Hematopoietic multipotent progenitor cell treated with erythropoietin and hydrocortisone succinate and interleukin-3 and kit ligand, for 8 days (in vitro differentiated cells): ENCODE data around the gene GSTT4.
"Not testable (repeated sequence)": the region's sequence is repeated elsewhere in the genome, so short reads cannot be mapped to it uniquely, and the experiment has no call there.

Experiments
- DNase-seq: peaks from one replicate; pipeline ENCODE4 v3.0.0-alpha.2; 2015

Gene GSTT4

DNA sequence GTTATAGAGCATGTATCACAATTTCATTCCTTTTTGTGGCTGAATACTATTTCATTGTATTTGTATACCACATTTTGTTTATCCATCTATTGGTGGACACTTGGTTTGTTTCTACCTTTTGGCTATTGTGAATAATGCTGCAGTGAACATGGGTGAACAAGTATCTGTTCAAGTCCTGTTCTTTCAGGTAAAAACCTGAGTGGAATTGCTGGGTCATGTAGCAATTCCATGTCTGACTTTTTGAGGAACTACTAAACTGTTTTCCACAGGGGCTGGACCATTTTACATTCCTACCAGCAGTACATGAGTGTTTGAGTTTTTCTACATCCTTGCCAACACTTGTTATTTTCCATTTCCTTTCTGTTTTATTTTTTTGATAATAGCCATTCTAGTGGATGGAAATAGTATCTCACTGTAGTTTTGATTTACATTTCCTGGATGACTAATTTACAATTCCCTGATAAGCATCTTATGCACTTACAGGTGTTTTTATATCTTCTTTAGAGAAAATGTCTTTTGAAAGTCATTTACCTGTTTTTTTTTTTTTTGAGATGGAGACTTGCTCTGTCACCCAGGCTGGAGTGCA, 18.0 kb upstream of the GSTT4 start:
- no peak for DNase-seq

DNA sequence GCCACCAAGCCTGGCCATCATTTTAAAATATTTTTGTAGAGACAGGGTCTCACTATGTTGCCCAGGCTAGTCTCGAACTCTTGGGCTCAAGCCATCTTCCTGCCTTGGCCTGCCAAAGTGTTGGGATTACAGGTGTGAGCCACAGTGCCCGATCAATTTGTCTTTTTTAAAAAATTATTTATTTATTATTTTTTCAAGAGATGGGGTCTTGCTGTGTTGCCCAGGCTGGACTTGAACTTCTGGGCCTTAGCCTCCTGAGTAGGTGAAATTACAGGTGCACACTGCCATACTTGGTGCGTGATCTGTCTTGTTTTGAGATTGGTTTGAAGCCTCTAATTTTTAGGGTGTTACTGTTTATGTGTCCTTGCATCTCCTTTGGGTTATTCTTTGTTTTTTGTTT, 16.1 kb upstream of the GSTT4 start:
- no peak for DNase-seq

DNA sequence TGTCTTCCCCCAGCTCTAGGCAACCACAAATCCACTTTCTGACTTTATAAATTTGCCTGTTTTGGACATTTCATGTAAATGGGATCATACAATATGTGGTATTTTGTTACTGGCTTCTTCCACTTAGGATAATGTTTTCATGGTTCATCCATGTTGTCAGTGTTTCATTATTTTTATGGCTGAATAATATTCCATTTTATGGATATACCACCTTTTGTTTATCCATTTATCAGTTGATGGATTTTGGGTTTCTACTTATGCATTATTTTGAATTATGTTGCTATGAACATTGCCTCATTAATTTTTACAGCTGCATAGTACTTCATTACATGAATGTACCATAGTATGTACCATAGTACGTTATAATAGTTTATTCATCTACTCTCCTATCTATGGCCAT, 10.9 kb upstream of the GSTT4 start:
- DNase-seq, result no peak

DNA sequence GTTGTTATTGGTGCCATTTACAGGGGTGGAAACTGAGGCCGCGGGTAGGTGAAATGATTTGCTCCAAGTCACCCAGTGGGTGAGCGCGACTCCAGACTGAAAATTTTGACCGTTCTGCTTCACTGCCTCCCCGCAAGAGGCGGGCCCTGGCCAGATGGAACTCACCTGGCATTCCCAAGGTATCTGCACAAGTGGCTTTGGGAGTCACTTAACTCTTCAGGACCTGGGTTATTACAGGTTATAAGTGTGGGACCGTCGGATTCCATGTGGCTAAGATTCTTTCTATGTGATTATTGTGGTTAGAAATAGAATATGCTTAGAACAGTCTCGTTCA, 6.4 kb upstream of the GSTT4 start:
- no peak for DNase-seq

DNA sequence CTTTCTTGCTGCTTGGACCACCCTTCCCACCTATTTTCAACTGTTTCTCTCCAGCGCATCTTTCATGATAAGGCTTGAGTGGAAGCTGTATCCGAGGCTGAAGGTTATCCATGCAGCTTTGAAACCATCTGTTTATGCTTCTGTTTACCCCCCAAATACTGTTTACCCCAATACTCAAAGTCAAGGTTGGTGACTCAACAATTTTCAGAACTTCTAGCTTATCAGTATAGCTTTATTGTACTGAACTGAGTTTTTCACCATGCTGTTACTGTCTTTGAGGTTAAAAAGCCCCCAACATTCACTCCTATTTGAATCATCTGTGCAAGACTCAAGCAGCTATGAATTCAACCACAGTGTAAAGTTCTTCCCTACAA, 4.8 kb upstream of the GSTT4 start:
- peak; percentile 36 for DNase-seq

DNA sequence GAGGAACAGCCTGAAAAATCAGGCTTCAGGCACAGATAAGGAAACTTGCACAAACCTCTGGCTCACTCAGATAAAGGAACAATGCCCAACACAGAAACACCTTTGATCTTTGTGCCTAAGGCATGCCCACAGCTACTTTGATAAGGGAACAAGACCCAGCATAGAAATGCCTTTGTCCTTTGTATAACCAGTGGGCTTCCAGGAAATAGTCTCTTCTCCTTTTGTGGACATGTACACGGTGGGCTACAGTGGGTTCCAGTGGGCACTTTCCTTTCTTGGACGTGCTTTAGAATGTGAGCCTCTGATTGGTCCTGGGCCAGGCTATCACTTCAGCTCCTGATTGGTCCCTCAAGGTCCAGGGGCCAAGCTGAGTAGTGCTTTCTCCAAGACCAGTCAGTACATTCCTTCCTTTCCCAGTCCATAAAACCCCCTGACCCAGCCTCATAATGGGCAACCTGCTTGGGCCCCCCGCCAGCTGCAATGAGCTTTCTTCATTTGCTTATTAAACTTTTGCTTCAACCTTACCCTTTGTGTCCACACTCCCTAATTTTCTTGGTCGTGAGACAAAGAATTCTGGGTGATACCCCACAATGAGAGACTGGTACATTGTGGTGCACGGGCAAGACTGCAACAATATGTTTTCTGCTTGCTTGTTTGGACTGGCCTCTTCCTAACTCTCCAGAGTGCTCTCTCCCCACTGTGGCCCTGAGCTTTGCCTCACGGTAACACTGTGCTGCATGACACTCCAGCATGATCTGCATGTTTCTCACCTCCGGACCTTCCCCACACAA, 4.2 kb upstream of the GSTT4 start:
- peak; percentile 91 for DNase-seq

DNA sequence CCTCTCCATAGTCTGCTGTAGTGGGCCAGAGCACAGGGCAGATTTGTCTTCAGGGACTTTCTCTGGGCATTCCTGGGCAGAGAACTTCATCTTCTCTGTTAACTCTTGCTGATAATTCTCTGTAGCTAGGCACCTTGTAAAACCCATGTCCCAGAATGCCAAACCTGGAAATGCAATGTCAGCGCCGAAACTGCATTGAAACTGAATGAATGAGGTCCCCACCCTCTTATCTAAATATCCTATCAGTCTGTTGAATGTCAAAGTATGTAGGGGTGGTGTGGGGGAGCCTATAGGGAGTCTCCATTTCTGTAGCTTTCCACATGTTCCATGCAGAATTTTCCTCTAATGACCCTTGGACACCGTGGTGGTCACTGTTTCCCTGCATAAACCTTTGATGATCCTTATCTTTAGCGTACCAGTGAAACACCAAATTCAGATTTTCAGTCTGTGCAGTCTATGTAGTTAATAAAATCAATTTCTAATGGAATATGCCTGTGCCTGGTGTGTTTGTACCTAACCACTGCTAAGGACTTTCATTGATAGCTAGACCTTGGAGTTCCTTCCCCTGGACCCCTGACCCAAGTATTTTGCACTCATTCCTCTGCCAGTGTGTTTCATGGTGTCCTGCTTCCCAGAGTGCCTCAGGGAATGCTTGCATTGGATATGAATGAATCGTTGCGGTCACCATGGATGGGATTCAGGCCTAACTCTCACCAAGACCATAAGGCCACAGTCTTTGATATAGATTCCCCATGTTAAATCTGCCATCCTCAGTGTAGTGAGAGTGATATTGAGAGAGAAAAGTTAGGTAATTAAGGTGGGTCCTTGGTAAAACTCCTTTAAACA, 3.4 kb upstream of the GSTT4 start:
- DNase-seq, result no peak

DNA sequence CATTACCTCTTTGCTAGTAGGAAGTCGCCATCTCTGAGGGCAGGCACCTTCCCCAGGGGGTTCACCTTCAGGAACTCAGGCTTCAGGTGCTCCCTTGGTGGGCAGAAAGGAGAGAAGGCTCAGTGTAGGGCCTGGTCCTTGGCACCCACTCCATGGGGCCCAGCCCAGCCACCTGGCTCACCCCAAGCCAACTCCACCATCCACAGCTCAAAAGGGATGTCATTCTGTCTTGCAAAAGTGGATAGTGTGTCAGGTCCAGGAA, 2.7 kb upstream of the GSTT4 start:
- no peak for DNase-seq

DNA sequence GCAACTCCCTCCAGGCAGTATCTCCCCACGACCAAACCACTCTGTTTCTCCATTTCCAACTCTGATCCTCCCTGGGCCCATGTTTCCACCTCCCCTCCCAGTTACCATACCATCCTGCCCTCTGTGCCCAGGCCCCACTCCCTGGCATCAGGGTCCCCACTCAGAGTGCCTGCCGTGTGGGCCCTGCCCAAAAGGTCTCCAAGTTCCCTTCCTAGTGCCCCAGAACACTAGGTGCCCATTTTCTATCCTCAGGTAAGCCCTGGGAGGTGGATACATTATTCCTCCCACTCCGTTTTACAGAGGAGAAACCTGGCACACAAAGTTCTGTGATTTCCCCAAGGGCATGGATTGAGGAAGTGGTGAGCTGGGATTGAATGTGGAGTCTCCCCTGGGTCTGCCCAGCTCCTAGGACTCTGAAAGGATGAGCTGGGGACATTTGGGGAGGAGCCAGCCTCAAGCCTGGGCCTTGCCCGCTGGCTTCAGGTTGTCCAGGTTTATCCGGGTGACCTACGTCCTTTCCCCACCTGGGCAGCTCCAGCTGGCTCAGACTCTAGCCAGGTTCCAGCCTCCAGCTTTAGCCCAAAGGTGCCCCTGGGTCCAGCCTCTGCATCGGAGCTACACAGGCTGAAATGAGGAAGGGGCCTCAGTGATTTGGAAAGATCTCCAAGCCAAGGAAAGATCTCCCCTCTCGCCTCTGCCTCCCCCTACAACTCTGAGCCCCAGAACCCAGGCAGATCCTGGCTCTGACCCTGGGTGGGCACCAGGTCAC, 2.2 kb upstream of the GSTT4 start:
- DNase-seq, result no peak

DNA sequence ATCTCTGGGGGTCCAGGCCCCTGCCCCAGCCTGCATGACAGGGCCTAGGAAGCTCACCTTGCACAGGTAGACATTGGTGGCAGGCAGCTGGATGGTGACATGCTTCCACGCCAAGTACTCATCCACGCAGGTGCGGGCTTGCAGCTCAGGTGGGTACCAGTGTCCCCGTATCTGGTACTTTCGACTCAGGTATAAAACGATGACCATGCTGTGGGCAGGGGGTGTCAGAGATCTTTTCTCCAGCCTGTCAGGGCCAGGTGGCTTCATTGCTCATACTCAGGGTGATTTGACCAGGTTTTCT, 1.6 kb upstream of the GSTT4 start:
- no peak for DNase-seq

DNA sequence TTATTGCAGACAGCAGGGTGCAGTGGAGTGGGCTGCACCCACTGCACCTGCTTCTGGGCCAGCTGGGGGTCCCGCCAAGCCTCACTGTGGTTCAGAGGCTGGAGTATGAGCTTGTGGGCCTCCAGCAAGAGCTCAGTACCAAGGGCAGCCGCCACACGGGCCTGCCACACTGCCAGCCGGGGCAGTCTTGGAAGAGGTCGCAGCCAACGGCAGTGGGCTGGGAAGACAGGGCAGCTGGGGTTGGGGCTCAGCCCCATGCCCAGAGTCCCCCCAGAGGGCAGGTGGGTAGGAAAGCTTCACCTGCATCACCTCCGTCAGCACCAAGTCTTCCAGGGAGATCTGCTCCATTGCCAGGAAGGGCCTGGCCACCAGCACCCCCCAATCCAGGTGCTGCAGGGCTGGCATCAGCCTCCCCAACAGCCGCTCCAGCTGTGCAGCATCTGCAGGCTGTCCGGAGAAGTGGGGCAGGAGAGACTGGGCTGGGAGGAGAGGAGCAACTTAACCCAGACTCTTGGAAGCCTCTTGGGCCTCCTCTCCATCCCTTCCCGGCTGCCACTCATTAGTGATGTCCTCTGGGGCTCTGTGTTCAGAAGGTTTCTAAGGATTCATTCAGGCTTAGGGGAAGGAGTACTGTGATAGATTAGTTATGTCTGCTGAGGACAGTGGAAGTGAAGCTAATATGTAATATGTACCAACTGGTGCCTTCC, 1.1 kb upstream of the GSTT4 start:
- DNase-seq, result no peak

DNA sequence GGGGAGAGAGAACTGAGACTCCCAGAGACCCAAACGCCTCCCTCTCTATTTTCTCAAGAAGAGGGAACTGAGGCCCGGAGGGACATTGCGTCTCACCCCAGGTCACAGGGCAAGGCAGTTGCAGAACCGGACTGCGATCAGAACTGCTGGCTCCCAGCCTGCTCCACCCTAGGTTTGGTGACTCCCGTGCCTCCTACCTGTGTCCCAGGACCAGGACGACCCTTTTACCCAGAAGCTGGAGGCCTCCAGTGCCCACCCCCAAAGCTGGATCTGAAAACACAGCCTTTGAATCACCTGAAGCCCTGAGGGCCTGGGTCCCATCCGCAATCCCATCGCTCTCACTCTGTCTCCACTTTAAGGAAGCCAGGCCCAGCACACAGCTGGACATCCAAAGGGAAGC, 1.4 kb downstream of the GSTT4 start:
- no peak for DNase-seq

DNA sequence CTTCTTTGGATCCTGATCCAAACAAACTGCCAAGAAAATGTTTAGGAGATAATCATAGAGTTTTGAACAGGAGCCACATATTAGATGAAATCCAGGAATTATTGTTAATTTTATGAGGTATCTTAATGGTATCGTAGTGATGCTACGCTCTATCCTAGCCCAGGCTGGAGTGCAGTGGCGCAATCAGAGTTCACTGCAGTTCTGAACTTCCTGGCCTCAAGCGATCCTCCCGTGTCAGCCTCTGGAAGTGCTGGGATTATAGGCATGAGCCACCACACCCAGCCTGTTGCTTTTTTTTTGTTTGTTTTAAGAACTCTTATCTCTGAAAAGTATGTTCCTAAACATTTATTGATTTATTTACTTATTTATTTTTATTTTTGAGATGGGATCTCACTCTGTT, 2.4 kb downstream of the GSTT4 start:
- DNase-seq, result no peak

DNA sequence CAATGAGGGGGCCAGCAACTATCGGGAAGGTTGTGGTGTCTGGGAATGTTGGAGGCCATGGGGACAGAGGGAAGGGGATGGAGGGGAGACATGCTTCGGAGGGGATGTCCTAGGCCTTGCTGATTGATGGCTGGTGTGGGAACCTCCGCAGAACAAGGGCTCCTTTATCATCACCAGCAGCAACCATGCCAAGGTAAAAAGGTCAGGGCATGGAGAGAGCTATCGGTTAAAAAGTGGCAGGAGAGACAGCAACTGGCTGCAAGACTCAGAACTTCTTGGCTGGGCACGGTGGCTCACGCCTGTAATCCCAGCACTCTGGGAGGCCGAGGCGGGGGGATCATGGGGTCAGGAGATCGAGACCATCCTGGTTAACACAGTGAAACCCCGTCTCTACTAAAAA, 3.0 kb downstream of the GSTT4 start:
- no peak for DNase-seq

DNA sequence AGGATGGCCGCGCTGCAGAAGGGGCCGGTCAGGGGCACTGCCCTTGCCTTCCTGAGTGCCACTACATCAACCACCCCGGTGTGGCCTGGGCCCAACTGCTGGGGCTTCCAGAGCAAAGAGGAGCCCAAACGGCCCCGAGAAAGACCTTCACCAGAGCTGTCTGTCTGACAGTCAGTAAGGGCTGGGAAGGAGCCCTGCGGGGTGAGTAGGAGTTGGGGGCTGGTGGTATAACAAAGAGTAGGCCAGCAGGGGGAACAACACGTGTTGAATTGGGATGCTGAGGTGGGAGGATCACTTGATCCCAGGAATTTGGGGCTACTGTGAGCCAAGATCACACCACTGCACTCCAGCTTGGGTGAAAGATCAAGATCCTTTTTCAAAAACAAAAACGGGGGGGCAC, 3.9 kb downstream of the GSTT4 start:
- no peak for DNase-seq

DNA sequence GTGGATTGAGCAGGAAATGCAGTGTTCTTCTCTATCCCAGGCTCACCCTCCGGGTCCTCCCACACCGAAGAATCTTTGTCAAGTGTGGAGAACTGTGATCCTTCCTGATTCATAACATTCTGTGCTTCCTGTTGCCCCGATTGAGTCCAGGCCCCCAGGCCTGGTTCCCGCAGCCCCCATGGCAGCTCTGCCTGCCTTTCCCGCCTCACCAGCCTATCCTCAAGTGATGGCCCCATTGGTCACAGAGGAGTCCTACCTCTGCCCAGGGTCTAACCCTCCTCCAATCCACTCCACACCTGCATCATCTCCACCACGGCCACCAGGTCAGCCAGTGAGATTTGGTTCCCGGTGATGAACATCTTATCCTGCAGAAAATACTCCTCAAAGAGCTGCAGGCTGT, 5.5 kb downstream of the GSTT4 start:
- not testable (repeated sequence) for DNase-seq

DNA sequence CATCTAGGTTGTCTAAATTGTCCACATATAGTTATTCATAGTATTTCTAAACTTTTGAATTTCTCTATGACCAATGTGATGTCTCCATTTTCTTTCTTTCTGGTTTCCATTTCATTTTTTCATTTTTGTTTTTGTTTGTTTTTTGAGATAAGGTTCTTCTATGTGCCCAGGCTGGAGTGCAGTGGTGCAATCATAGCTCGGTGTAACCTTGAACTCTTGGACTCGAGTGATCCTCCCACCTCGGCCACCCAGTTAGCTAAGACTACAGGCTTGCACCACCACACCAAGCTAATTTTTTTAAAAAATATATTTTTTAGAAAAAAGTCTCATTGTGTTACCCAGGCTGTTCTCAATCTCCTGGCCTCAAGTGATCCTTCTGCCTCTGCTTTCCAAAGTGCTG, 8.2 kb downstream of the GSTT4 start:
- no peak for DNase-seq

DNA sequence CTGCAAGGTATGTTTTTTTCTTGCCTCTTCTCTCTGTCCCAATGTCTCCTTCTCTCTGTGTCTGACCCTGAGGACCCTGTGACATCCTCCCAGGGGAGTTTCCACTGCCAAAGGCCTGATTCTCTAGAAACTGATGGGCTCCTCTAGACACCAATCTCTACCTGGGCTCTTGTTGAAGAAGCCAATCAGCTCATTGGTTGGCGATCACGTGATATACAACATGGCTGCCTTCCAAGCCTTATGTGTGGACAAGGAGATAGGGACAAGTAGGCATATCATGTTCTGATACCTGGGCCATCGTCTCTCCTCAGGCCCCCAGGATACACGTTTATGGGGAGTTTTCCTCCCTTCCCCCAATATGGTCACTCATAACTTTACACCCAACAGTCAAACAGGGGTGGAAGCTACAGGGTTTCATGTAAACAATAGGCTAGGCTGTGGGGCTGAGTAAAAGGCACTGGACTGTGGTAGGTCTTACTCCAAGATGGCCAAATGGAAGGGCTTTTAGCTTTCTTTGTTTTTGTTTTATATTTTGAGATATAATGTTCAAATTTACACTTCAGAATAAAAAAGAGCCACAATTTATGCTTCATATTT, 11.6 kb downstream of the GSTT4 start:
- DNase-seq, result peak; percentile 82

DNA sequence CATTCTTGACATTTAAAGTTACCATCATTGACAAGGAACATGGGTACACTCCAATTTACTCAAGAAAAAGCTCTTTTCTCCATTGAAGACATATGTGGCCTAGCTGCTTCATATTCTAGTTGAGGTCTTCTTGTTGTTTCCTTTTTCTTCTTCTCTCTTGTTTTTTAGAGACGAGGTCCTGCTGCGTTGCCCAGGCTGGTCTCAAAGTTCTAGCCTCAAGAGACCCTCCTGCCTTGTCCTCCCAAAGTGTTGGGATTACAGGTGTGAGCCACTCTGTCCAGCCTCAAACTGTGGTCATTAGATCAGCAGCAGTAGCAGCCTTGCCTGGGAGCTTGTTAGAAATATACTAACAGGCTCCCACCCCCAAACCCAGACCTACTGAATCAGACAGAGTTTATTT, 12.2 kb downstream of the GSTT4 start:
- DNase-seq, result not testable (repeated sequence)

DNA sequence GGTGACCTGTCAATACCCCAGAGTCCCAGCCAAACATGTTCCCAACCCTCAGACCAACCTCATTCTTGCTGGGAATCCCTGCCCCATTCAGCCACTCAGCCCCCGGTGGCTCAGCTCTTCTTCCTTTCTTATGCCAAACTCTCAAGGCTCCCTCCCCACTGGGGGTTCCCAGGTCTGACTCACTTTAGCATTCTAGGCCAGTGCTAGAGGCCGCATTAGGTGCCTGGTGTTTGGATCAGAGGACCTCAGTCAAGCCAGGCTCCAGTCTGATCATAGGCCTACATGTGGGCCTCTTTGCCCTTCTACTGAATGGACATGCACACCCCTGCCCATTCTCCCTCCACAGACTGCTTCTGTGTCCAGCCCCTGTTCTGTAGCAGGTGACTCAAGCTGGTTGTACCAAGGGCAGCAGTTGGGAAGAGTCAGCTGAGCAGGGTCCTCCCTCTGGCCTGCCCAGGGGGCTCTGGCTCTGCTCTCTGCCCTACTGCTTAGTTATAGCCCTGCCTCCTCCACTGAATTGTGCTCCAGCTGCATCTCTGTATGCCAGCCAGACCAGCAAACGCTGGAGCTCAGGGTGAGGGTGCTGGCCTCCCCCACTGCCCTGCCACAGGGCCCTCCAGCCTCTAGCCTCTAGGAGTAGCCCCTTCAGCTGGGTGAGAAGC, 15.5 kb downstream of the GSTT4 start:
- DNase-seq, result not testable (repeated sequence)

DNA sequence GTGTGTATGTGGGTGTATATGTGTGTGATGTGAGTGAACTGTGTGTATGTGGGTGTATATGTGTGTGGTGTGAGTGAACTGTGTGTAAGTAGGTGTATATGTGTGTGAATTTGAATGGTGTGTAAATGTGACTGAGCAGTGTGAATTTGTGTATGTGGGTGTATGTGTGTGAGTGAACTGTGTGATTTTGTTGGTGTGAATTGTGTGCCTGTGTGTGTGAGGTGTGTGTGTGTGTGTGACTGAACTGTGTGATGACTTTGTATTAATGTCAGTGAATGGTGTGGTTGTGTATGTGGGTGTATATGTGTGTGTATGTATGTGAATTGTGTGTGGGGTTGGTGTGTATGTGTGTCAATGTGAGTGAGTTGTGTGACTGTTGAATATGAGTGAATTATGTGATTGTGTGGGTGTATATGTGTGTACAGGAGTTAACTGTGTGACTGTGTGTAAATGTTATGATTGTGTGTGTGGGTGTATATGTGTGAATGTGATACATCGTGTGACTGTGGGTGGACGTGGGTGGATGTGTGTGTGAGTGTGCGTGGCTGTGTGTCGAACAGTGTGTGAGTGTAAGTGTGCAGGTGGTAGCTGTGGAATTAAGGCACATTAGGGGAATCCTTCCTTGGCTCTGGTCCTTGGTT, 18.6 kb downstream of the GSTT4 start:
- DNase-seq, result not testable (repeated sequence)

DNA sequence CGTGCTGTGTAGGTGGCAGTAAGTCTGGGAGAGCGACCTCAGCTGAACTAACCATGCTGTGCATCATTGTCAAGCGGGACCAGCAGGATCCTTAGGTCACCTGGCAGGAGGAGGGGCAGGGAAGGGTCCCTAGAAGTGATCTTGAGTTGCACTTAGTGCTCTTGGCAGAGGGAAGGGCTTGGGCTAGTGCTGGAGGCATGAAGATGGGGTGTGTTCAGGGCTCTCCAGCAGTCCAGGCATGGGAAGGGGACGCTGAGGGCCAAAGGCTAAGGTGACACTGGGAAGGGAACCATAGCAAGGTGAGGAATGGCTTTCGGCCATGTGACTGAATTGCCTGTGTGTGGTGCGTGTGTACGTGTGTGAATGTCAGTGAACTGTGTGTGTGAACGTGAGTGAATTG, 19.2 kb downstream of the GSTT4 start:
- DNase-seq, result not testable (repeated sequence)
